HG03066 (cell line): ENCODE data around the gene IFT74.

ENCODE experiments used
- ATAC-seq: cut with Tn5 transposase; IDR thresholded peaks from one replicate; pipeline ENCODE4 v1.9.1; 2021; ENCODE audit warnings: low read depth; ENCODE audit not compliant: unreplicated experiment

The IFT74 gene

GRCh38 chr9:26955921-26956859, at the start of gene IFT74:
Gene IFT74, plus strand, starts transcription at chr9:26956412. Its CDS starts 5,556 bp downstream, at chr9:26961968.
- peak; percentile 98 for ATAC-seq

GRCh38 chr9:26913138-26913668, 43.0 kb upstream of the IFT74 start:
- ATAC-seq: no peak

- ATAC-seq: no peak
Measured at GRCh38 chr9:26919698-26920097, 36.5 kb upstream of the IFT74 start.

- ATAC-seq: no peak
Measured at GRCh38 chr9:26925609-26926008, 30.6 kb upstream of the IFT74 start.

- no peak for ATAC-seq
Measured at GRCh38 chr9:26928902-26929495, 27.2 kb upstream of the IFT74 start.

GRCh38 chr9:26935847-26936246, 20.4 kb upstream of the IFT74 start:
- ATAC-seq: no peak

- ATAC-seq: no peak
Measured at GRCh38 chr9:26937816-26938371, 18.3 kb upstream of the IFT74 start.

- no peak for ATAC-seq
Measured at GRCh38 chr9:26939955-26940711, 16.1 kb upstream of the IFT74 start.

GRCh38 chr9:26940779-26941178, 15.4 kb upstream of the IFT74 start:
- no peak for ATAC-seq

- no peak for ATAC-seq
Measured at GRCh38 chr9:26945591-26945990, 10.6 kb upstream of the IFT74 start.

- ATAC-seq: peak; percentile 98
Measured at GRCh38 chr9:26946753-26947727, 9.2 kb upstream of the IFT74 start, which contains the start of gene PLAA. Gene PLAA, minus strand, starts transcription at chr9:26947242. Its CDS starts 197 bp downstream, at chr9:26947045.

GRCh38 chr9:26947736-26948135, 8.5 kb upstream of the IFT74 start:
- ATAC-seq: no peak

- ATAC-seq: no peak
Measured at GRCh38 chr9:26949637-26950069, 6.6 kb upstream of the IFT74 start.

GRCh38 chr9:26950521-26950920, 5.7 kb upstream of the IFT74 start:
- ATAC-seq: no peak

- ATAC-seq: no peak
Measured at GRCh38 chr9:26951794-26952193, 4.4 kb upstream of the IFT74 start.

GRCh38 chr9:26954050-26954508, 2.1 kb upstream of the IFT74 start:
- no peak for ATAC-seq

GRCh38 chr9:26955222-26955903, 849 bp upstream of the IFT74 start:
- no peak for ATAC-seq

GRCh38 chr9:26956860-26957233, 635 bp downstream of the IFT74 start:
- no peak for ATAC-seq

- ATAC-seq: no peak
Measured at GRCh38 chr9:26971721-26972120, 15.5 kb downstream of the IFT74 start.
